Brain pericyte (primary cell): Measurements from ENCODE around the gene CCDC68.

Source experiments
- DNase-seq: peaks from one replicate; pipeline ENCODE4 v3.0.0-alpha.2; 2012; ENCODE audit warnings: low read depth, low spot score

The CCDC68 gene

GRCh38 chr18:54919412-54919811 is 39.8 kb downstream of the CCDC68 start:
- DNase-seq = no peak

- no peak for DNase-seq
Observed at GRCh38 chr18:54918060-54918459, 41.2 kb downstream of the CCDC68 start.

DNA sequence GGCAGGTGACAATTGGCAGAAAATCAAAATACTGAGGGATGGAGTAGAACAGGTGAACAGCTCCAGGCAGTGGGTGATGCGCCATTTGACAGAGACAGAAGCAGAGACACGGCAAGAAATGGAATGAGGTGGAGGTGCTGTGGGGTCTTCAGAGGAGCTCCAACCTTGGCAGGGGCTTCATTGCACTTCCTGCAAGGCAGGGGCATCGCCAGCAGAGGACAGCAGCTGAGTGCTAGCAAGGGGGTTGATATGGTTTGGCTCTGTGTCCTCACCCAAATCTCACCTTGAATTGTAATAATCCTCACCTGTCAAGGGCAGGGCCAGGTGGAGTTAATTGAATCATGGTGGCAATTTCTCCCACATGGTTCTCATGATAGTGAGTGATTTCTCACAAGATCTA is 42.8 kb downstream of the CCDC68 start:
- DNase-seq = no peak

GRCh38 chr18:54914816-54915215 is 44.4 kb downstream of the CCDC68 start:
- DNase-seq = no peak

DNA sequence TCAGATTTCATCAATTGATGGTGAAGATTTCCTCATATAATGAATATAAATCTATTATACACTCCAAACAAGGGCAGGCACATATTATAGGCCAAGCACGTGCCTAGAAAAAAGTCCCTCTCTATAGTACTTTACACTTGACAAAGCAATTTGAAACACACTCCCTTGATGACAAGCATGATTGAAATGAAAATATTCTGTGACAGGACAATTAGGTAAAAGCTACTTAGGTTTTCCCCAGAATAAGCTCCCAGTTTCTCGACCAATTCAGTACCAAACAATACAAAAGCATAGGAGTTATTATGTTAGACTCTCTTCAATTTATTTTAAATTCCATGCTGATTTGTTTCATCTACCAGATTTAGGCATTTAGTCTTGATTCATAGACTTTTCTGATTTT is 47.7 kb downstream of the CCDC68 start:
- no peak for DNase-seq

DNA sequence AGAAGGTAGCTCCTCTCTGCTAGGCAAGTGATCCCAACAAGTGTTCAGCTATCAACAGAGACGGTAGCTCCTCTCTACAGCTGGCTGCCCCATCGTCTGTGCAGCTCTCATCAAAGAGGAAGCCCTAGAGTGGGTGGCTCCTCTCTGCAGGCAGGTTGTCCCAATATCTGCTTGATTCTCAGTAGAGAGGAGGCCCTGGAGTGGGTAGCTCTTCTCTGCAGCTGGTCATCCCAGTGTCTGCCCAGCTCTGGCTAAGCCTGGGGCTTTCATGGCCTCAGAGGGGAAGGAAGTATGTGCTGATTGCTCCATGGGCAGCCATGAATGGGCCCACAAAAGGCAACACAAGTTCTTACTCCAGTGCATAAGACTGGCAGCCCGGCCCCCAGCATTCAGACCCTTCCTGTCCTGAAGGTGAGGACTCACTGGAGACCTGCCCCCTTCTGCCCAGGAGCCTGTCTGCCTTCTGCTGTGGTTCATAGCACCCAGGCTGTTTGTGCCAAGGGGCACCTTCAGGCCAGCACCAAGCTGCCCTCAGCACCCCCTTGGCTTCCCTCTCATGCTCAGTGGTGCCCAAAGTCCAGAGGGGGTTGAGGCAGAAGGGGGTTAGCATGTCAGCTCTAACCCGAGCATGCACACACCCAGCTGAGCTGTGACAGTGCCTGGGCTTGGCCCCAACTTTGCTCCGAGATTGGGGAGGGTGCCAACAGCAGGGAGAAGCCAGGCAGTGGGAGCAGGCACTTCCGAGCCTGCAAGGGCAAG is 48.9 kb downstream of the CCDC68 start:
- DNase-seq = no peak

DNA sequence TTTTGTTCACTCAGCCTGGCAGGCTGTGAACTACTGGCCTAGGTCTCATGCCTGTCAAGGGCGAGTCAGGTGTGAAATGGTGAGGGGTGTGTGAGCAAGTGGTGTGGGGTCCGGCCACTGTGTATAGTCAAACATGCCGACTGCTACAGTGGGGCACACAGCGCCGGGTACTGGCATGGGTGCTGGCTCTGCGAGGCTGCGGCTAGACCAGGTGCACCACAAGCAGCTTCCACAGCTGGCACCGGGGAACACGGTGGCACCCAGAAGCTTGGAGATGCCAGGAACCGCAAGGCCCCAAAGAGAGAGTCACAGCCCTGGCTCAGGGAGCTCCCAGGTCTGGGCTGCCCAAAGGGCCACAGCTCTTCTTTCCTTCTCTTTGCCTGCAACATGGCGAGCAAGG is 49.7 kb downstream of the CCDC68 start:
- no peak for DNase-seq

DNA sequence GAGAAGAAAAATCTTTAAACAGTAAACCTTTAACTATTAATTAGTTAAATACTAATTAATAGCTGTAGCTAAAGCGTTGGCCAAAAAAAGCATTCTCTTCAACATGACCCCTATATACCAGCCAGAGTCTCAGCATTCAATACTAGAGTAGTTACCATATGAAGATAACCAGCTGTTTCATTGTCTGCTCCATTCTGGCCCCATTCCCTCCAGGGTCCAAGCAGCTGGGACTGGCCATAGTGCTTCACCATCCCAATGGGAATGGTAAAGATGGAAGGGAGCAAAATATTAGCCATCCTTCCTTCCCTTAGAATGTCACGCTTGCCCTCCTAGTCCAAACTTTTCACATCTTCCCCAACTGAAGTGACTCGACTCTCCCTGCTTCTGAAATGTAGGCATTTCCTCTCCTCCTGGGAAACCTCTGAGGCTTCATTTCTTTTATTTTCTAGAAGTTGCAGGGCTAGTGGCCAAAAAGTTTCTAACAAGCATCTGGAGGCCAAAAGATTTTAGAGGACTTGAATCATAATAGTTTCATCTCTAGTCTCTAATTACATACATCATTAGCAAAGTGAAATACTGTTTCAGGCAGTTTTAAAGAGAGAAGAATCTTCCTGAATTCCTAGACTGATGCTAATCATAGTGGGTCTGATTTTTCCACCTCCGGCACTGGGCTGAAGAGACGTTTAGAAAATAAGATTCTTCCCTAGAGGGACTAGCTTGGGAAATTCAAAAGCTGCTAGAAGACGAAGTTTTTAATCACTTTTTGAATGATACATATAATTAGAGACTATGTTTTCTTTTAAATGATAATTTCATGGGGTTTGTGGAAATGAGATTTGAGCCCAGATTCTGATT is 52.7 kb downstream of the CCDC68 start:
- no peak for DNase-seq

- DNase-seq = no peak
Observed at GRCh38 chr18:54905629-54906028, 53.6 kb downstream of the CCDC68 start.

GRCh38 chr18:54904581-54904980 is 54.7 kb downstream of the CCDC68 start:
- DNase-seq = no peak

DNA sequence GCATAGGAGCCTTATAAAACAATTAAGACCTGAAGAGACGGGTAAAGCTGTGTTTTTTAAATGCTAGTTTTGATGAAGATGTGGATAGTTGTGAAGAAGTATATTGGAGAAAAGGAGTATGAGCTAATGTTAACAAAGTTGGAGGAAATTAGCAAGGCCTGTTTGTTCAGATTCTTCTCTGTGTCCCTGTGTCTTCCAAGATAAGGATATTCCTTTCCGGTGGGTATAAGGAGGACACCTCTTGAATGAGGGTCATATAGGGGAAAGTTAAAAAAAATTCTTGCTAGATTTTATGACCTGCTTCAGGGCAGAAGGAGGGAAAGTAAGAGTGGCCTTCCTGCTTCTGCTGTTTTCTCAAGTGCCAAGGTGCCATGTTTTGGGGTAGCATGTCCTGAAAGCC is 59.0 kb downstream of the CCDC68 start:
- DNase-seq = no peak

DNA sequence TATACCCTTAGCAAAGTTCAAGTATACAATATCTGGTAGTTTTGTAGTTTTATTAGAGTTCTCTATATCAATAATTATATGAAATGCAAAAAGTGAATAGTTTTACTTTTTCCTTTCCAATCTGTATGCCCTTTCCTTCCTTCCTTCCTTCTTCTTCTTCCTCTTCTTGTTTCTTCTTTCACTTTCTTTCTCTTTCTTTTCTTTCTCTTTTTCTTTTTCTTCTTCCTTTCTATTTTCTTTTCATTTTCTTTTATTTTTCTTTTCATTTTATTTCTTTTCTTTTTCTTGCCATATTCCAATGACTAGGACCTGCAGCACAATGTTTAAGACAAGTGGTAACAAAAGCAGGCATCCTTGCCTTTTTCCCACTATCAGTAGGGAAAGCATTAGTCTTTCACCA is 59.8 kb downstream of the CCDC68 start:
- no peak for DNase-seq

DNA sequence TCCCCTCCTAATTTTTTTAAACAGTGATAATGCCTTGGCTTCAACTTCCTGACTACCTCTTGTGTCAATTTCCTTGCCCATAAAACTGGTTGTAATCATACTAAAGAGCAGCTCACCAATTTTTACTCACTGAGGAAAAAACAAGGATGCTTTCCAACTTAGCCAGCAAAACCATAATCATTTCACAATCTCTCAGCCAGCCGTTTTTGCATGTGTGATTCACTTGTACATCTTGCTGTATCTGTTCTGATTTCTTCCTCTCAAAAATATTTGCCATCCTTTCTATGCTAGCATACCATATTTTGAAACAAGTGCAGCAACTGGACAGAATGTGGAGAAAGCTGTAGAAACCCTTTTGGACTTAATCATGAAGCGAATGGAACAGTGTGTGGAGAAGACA is 70.3 kb downstream of the CCDC68 start:
- no peak for DNase-seq

GRCh38 chr18:54888378-54888777 is 70.9 kb downstream of the CCDC68 start:
- DNase-seq = no peak

GRCh38 chr18:54883816-54884604 is 75.3 kb downstream of the CCDC68 start:
- no peak for DNase-seq

DNA sequence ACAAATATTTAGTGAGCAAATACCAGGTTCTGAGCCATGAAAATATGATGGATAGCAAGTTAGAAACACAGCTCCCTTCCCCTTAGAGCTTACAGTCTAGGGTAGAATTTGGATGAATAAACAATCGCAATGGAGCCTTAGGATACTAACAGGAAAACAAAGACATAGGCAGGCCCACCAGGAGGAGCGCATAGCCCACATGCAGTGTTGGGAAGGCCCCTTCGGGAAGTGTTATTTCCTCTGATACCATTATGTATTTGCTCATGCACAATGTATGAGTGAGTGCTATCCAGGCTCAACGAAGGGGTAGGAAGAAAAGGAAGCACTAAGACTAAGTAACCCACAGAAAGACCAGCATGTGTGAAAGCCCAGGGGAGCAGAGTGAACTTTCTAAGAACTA is 76.9 kb downstream of the CCDC68 start:
- DNase-seq = no peak

GRCh38 chr18:54881229-54881768 is 78.0 kb downstream of the CCDC68 start:
- DNase-seq = no peak

- DNase-seq = no peak
Observed at GRCh38 chr18:54880395-54881105, 78.7 kb downstream of the CCDC68 start.

GRCh38 chr18:54879691-54880090 is 79.6 kb downstream of the CCDC68 start:
- DNase-seq = no peak

- DNase-seq = no peak
Observed at GRCh38 chr18:54878659-54879358, 80.5 kb downstream of the CCDC68 start.

- DNase-seq = no peak
Observed at GRCh38 chr18:54878159-54878622, 81.1 kb downstream of the CCDC68 start.
